ENCODE results near the gene CCSER1.
"Not testable (repeated sequence)": the region's sequence is repeated elsewhere in the genome, so short reads cannot be mapped to it uniquely, and the experiment has no call there.

The CCSER1 gene

GRCh38 chr4:90689739-90690138, 562.5 kb downstream of the CCSER1 start:
- Histone ChIP-seq H3K36me3 (ENCODE audit: low read length) (no peaks in the 10 kb centered on the region), H3K27ac (ENCODE audit: low read depth, low read length) (no peak overlapping the region), H3K4me2 (ENCODE audit: low read depth, low read length, poor library complexity, severe bottlenecking) (no peak overlapping the region), H3K9me3 (ENCODE audit: insufficient read depth, low read length) (no peaks in the 10 kb centered on the region), H3K79me2 (ENCODE audit: insufficient read depth, low read length) (no peaks in the 10 kb centered on the region), H3K9me2 (replicated peaks; ENCODE audit: insufficient read depth, low read length) (no peaks in the 10 kb centered on the region), H3K9ac (ENCODE audit: low read length) (no peak overlapping the region), H3F3A (ENCODE audit: insufficient read depth) (no peaks in the 10 kb centered on the region), H2AFZ (ENCODE audit: low read depth, low read length, severe bottlenecking) (no peak overlapping the region), H3K4me3 (ENCODE audit: insufficient read depth, low read length, poor library complexity, severe bottlenecking) (no peak overlapping the region), H3K27me3 (ENCODE audit: low read length) (no peaks in the 10 kb centered on the region), H4K20me1 (ENCODE audit: low read depth, low read length) (no peaks in the 10 kb centered on the region)
- TF ChIP-seq CTCF (IDR thresholded peaks at IDR 0.05; ENCODE audit: insufficient read depth, low read length, poor library complexity, severe bottlenecking) (no peak), EZH2phosphoT487 (conservative IDR thresholded peaks at IDR 0.05; ENCODE audit: low read length) (no peak)

GRCh38 chr4:90695411-90695810, 568.2 kb downstream of the CCSER1 start:
- H3K27ac ChIP-seq (ENCODE audit: low read depth, low read length) = no peak overlapping the region
- H3K9me2 ChIP-seq (replicated peaks; ENCODE audit: insufficient read depth, low read length) = no peaks in the 10 kb centered on the region
- no peaks in the 10 kb centered on the region for H3F3A ChIP-seq (ENCODE audit: insufficient read depth)
- H4K20me1 ChIP-seq (ENCODE audit: low read depth, low read length) = no peaks in the 10 kb centered on the region
- no peaks in the 10 kb centered on the region for H3K9me3 ChIP-seq (ENCODE audit: insufficient read depth, low read length)
- no peaks in the 10 kb centered on the region for H3K27me3 ChIP-seq (ENCODE audit: low read length)
- no peak for TF ChIP-seq EZH2phosphoT487 (conservative IDR thresholded peaks at IDR 0.05; ENCODE audit: low read length)
- TF ChIP-seq CTCF (IDR thresholded peaks at IDR 0.05; ENCODE audit: insufficient read depth, low read length, poor library complexity, severe bottlenecking) = no peak
- H3K4me2 ChIP-seq (ENCODE audit: low read depth, low read length, poor library complexity, severe bottlenecking) = no peak overlapping the region
- H3K9ac ChIP-seq (ENCODE audit: low read length) = no peak overlapping the region
- no peak overlapping the region for H3K4me3 ChIP-seq (ENCODE audit: insufficient read depth, low read length, poor library complexity, severe bottlenecking)
- H3K36me3 ChIP-seq (ENCODE audit: low read length) = no peaks in the 10 kb centered on the region
- no peak overlapping the region for H2AFZ ChIP-seq (ENCODE audit: low read depth, low read length, severe bottlenecking)
- no peaks in the 10 kb centered on the region for H3K79me2 ChIP-seq (ENCODE audit: insufficient read depth, low read length)

GRCh38 chr4:90705501-90705900, 578.3 kb downstream of the CCSER1 start:
- not testable (repeated sequence) for H3K9ac ChIP-seq (ENCODE audit: low read length); H3K79me2 ChIP-seq (ENCODE audit: insufficient read depth, low read length); H3K27ac ChIP-seq (ENCODE audit: low read depth, low read length); H4K20me1 ChIP-seq (ENCODE audit: low read depth, low read length); H3K9me2 ChIP-seq (replicated peaks; ENCODE audit: insufficient read depth, low read length); H2AFZ ChIP-seq (ENCODE audit: low read depth, low read length, severe bottlenecking); H3F3A ChIP-seq (ENCODE audit: insufficient read depth); H3K36me3 ChIP-seq (ENCODE audit: low read length); H3K4me2 ChIP-seq (ENCODE audit: low read depth, low read length, poor library complexity, severe bottlenecking); H3K4me3 ChIP-seq (ENCODE audit: insufficient read depth, low read length, poor library complexity, severe bottlenecking); H3K27me3 ChIP-seq (ENCODE audit: low read length); H3K9me3 ChIP-seq (ENCODE audit: insufficient read depth, low read length)

GRCh38 chr4:90715242-90715641, 588.0 kb downstream of the CCSER1 start:
- no peak overlapping the region for H2AFZ ChIP-seq (ENCODE audit: low read depth, low read length, severe bottlenecking)

More at GRCh38 chr4:90715242-90715641, 588.0 kb downstream of the CCSER1 start:
- H3F3A ChIP-seq (ENCODE audit: insufficient read depth) = no peaks in the 10 kb centered on the region
- no peaks in the 10 kb centered on the region for H3K36me3 ChIP-seq (ENCODE audit: low read length)
- H3K9me2 ChIP-seq (replicated peaks; ENCODE audit: insufficient read depth, low read length) = no peaks in the 10 kb centered on the region
- no peak overlapping the region for H3K27ac ChIP-seq (ENCODE audit: low read depth, low read length)
- no peak for TF ChIP-seq EZH2phosphoT487 (conservative IDR thresholded peaks at IDR 0.05; ENCODE audit: low read length)
- TF ChIP-seq CTCF (IDR thresholded peaks at IDR 0.05; ENCODE audit: insufficient read depth, low read length, poor library complexity, severe bottlenecking) = no peak
- no peak overlapping the region for H3K4me2 ChIP-seq (ENCODE audit: low read depth, low read length, poor library complexity, severe bottlenecking)
- no peaks in the 10 kb centered on the region for H3K9me3 ChIP-seq (ENCODE audit: insufficient read depth, low read length)
- H3K79me2 ChIP-seq (ENCODE audit: insufficient read depth, low read length) = no peaks in the 10 kb centered on the region
- H3K4me3 ChIP-seq (ENCODE audit: insufficient read depth, low read length, poor library complexity, severe bottlenecking) = no peak overlapping the region
- no peaks in the 10 kb centered on the region for H3K27me3 ChIP-seq (ENCODE audit: low read length)
- H3K9ac ChIP-seq (ENCODE audit: low read length) = no peak overlapping the region
- no peaks in the 10 kb centered on the region for H4K20me1 ChIP-seq (ENCODE audit: low read depth, low read length)

All from SU-DHL-6 (cell line).